ENCODE measurements around the gene RPL38.

DNA sequence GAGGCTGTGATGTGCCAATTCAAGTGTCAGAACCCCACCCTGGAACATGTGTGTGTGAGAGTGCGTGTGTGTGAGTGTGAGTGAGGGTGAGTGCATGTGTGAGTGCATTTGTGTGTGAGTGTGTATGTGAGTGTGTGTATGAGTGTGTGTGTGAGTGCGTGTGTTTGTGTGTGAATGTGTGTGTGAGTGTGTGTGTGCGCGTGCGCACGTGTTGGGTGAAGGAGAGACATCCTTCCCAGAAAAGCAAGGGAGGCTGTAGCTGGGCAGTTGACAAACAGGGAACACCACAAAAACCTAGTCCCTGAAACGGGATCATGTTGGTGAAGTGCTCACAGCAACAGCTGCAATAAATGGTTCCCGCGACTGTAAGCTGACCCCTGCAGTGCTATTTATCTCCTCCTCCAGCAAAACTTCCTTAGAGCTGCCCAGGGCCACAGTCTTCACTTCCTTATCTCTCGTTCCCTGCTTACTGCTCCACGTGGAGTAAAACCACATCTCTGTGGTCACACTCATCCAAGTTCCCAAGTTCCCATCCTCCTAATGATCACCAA, 40.1 kb upstream of the RPL38 start:
- TF ChIP-seq, protein P1, sequence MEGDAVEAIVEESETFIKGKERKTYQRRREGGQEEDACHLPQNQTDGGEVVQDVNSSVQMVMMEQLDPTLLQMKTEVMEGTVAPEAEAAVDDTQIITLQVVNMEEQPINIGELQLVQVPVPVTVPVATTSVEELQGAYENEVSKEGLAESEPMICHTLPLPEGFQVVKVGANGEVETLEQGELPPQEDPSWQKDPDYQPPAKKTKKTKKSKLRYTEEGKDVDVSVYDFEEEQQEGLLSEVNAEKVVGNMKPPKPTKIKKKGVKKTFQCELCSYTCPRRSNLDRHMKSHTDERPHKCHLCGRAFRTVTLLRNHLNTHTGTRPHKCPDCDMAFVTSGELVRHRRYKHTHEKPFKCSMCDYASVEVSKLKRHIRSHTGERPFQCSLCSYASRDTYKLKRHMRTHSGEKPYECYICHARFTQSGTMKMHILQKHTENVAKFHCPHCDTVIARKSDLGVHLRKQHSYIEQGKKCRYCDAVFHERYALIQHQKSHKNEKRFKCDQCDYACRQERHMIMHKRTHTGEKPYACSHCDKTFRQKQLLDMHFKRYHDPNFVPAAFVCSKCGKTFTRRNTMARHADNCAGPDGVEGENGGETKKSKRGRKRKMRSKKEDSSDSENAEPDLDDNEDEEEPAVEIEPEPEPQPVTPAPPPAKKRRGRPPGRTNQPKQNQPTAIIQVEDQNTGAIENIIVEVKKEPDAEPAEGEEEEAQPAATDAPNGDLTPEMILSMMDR (conservative IDR thresholded peaks at IDR 0.05 in 1 of 2, IDR thresholded peaks at IDR 0.05 in 1 of 2; ENCODE audit: extremely low read depth in 1 of 2, insufficient read depth in 1 of 2, low read depth in 1 of 2, low read length in 2 of 2), result no peak
- TF ChIP-seq EZH2 (IDR thresholded peaks at IDR 0.05; ENCODE audit: borderline replicate concordance, low read length), result no peak
